HG02840 (cell line): ENCODE measurements around the gene MCMBP.

Source experiments
- ATAC-seq: cut with Tn5 transposase; IDR thresholded peaks from one replicate; pipeline ENCODE4 v1.9.1; 2021; ENCODE audit warnings: mild to moderate bottlenecking, moderate library complexity, moderate number of reproducible peaks; ENCODE audit not compliant: unreplicated experiment, low FRiP score

The MCMBP gene

DNA sequence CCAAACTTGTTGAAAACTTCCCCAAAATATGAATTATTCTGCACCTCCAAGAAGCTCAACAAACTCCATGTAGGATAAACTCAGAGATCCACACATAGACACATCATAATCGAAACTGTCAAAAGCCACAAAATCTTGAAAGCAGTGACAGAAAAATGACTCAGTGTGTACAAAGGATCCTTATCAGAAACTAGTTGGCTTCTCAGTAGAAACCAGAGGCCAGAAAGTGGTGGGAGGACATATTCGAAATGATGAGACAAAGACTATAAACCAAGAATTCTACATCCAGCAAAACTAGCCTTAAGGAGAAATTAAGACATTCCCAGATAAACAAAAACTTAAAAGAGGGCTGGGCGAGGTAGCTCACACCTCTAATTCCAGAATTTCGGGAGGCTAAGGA, 38.5 kb downstream of the MCMBP start:
- ATAC-seq = no peak

GRCh38 chr10:119832951-119833350, 39.7 kb downstream of the MCMBP start:
- ATAC-seq = no peak

DNA sequence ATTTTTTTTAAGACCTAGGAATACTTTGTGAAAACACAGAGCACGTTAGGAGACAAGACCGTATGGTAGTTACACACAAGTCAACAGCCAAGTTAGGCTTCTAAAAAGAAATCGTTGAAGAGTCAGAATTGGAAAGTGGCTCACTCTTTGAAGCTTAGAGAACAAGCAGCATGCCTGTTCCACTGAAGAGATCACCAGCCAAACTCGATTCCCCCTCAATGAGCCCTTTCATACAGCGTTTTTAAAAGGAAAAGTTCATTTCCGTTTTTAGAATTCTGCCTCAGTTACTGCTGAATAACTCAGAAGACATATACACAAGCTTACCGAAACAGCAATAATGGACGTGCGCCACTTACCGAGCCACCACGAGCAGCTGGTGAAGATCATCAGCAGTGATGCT, 41.0 kb downstream of the MCMBP start:
- ATAC-seq = no peak

DNA sequence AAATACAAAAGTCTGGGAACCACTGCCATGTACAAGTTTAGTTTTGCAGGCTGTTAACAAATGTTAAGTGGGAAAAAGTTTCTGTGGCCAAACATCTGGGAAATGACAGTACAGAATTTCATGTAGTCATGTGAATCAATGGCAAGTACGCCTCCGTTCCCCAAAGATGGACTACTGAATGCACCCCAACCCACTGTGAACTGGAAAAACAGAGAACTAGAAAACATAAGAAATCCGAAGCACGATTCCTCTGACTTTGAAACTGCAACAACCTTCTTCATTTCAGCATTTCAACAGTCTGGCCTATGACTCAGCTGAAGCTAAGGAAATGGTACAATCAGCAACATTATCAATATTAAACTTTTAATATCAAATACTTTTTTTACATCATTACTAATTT, 41.8 kb downstream of the MCMBP start:
- ATAC-seq = no peak

- no peak for ATAC-seq
Observed at GRCh38 chr10:119829429-119829828, 43.2 kb downstream of the MCMBP start.

DNA sequence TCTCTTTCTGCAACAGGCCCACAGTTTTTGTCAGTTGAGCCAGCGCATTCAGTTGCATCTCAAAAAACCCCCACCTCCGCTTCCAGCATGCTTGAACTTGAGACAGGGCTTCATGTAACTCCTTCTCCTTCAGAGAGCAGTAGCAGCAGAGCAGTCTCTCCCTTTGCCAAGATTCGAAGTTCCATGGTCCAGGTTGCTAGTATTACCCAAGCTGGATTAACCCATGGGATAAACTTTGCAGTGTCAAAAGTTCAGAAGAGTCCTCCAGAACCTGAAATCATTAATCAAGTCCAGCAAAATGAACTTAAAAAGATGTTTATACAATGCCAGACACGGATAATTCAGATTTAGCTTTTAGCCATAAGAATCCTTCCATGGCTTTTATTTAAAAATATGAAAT, 45.2 kb downstream of the MCMBP start:
- no peak for ATAC-seq

DNA sequence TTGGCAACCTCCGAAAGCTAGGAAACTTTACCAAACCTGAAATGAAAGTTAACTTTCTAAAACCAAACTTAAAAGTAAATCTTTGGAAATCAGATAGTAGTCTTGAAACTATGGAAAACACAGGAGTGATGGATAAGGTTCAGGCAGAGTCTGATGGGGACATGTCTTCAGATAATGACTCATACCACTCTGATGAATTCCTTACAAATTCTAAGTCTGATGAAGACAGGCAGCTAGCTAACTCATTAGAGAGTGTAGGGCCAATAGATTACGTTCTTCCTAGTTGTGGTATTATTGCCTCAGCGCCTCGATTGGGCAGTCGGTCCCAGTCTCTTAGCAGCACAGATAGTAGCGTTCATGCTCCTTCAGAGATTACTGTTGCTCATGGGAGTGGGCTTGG, 45.9 kb downstream of the MCMBP start:
- no peak for ATAC-seq

- ATAC-seq = no peak
Observed at GRCh38 chr10:119824299-119824698, 48.3 kb downstream of the MCMBP start.

DNA sequence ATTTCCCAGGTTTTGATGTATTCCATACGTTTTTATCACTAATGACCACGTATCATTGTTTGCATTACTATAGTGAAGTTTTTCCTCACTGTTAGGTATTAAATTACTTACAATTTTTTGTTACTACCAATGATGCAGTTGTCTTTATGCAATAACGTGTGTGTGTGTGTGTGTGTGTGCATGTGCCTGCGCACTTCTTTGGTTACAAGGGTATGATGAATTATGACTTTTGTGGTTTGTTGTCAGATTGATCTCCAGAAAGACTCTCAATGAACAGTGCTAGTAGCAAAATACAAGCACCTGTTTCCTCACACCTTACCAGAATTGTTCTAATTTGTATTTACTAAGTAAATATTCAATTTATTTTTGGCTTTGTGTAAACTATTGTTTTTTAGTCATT, 51.5 kb downstream of the MCMBP start:
- ATAC-seq = no peak

DNA sequence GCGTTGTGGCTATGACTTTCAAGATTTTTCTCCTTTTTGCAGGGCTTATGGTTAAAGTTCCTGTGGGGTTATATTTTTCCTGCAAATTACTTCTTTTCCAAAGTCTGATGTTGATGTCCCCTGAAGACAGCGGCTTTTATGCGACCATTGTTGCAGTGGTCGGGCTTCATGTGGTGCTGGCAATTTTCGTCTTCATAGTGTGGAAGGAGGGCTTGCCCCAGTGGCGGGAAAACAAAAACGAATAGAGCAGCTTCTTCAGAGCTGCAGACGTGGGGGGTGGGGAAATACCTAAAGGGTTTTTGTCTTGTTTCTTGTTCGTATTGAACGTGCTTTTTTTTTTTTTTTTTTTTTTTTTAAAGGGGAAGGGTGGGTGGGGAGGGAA, 53.8 kb downstream of the MCMBP start:
- ATAC-seq = no peak

GRCh38 chr10:119817991-119818888, 54.4 kb downstream of the MCMBP start:
- no peak for ATAC-seq

DNA sequence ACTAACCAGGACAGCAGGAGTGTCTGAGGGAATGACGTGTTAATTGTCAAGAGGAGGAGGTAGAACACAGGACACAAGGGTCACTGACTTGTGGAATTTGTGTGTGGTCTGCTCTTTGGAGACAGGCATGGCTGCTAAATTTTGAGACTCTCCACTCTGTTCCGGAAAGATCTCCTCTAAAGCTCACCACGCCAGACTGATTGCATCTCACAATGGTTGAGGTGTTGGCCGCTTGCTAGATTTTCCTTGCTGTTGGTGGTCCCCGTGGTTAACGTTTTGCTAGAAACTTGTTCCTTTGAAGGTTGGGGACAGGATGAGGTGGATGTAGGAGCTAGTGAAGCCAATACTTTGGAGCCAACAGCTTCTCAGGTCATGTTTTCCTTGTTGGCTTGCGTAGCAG, 57.0 kb downstream of the MCMBP start:
- ATAC-seq = no peak

DNA sequence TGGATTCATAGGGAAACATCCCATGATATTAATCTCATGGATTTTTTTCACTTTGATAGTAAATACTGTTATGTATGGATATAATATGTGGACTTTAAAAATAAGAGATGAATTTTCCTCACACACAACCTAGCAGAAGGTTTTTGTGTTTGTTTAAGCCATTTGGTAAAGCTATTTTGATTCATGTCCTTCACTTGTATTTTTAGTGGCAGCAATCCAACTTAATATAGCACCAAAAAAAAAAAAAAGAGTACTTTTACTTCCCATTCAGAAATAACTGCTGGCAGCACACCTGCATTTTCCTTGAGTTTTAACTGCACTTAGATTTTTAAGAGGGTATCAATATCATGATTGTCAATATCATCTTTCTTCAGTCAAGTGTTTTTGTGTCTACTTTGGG, 60.0 kb downstream of the MCMBP start:
- ATAC-seq = no peak

DNA sequence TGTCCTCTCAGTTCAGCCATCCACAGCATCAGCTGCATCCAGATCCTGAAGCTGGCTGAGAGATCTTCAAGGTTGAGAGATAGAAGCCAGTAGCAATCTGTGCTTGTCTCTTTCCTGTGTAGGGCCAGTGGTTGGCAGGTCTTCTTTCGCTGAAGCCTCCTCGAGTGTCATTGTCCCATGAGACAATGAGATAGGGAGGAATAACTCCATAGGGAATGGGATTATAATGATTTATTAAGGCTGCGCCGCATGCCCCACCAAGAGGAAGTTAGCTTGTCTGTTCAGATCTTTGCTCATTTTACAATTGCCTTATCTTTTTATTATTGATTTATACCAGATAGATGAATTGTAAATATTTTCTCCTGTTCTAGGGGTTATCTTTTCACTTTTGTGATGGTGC, 61.5 kb downstream of the MCMBP start:
- ATAC-seq = no peak

DNA sequence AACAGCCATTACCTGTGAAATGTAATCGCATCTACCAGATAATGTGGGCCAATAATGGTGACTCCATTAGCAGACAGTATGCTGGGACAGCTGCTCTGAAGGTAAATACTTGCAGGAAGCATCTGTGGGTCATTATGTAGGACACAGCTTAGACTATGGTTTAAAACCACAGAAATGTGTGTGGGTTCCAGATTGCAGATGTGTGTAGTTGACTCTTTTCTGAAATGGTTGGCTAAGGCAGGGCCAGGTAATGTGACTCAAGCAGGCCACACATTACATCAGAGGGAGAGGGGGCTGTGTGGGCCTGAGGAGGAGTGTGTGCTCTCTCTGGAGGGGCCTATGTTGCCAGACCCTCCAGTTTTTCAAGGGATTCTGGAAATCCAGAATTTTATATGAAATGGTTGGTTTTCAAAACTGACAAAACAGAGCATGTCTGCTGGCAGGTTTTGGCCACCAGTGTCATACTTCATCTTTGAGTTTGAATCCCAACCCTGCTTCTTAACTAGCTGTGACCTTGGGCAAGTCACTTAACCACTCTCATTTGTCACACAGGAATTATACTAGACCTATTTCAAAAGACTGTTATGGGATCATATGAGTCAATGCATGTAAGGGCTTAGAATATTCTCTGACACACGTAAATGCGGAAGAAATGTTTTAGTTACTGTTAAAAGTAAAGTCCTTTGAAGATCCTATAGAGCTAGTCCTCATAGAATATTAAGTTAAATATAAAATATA, 64.5 kb downstream of the MCMBP start:
- ATAC-seq = no peak

GRCh38 chr10:119806334-119807130, 66.1 kb downstream of the MCMBP start:
- ATAC-seq = no peak

DNA sequence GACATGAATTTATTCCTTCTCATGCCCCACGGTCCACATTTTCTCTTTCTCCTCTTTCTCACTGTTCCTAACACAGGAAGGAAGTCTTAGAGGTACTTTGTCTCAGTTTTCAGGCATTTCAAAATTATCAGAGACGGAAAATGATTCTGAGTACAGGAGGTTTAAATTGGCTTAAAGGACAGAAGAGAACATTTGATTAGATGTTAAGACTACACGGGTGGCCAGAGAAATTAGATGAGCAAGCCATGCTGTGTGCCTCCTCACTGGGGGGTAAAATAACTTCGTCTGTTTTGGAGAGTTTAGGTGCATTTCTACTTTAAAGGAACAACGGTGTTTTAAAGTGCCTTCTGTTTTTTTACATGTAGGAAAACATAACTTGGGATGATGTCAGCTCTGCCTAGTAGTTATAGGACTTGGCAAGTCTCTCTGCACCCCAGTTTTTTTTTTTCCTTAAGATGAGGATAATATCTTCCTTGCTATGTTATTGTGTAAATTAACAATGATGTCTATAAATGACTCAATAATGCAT, 66.9 kb downstream of the MCMBP start:
- ATAC-seq = no peak

- no peak for ATAC-seq
Observed at GRCh38 chr10:119803264-119803663, 69.4 kb downstream of the MCMBP start.

DNA sequence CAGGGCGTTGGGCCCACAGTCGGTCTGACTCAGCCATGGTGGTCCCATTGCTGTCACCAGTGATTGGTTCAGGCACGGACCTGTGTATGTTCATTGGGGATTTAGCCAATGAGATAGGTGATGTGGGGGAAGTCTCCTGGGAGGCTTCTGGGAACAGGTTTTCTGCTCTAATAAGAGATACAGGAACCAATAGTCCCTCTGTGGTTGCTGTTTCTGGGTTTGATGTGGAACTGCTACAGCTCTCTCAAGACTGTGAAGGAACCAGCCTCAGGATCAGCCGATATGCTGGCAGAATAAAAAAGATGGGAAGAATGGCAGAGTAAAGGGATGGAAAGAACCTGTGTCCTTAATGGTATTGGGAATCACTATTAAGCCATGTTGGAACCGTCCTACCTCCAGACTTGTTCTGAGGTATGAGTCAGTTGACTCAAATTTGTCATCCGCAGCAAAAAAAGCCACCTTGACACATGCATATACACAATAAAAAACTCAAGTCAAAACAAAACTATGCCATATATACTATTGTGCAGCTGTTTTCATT, 70.6 kb downstream of the MCMBP start:
- ATAC-seq = no peak

DNA sequence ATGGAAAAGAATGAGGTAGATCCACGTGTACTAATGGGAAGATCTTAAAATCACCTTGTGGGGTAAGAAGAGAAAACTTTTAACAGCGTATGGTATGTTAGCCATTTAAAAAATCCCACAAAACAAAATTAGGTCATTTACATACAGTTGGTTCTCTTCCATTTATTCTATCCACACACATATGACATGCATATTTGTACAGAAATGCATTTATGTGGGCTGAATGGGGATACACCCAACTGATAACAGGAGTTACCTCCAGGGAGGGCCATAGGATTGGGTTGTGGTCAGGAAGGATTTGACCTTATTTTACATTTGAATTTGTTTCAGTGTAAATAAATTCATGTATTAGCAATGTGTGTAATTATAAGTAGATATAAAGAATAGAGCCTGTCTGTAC, 71.5 kb downstream of the MCMBP start:
- ATAC-seq = no peak

DNA sequence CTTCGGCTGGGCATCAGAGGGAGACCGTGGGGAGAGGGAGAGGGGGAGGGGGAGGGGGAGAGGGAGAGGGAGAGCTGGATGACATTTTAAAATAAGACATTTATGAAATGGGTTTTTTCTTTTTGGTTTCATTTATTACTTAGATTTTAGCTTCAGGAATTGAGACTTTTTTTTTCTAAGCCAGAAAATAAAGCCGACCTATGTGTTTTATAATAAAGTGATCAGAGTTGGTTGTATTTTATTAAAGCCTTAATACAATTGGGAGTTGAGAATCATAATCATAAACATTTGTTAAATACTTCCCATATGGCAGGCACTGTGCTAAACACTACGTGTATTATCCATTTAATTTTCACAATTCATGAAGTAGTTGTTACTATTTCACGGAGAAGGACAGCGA, 76.6 kb downstream of the MCMBP start:
- no peak for ATAC-seq
